Measurements from ENCODE around the gene HPCAL1.
"Not testable (repeated sequence)": the region's sequence is repeated elsewhere in the genome, so short reads cannot be mapped to it uniquely, and the experiment has no call there.

HPCAL1 gene

DNA sequence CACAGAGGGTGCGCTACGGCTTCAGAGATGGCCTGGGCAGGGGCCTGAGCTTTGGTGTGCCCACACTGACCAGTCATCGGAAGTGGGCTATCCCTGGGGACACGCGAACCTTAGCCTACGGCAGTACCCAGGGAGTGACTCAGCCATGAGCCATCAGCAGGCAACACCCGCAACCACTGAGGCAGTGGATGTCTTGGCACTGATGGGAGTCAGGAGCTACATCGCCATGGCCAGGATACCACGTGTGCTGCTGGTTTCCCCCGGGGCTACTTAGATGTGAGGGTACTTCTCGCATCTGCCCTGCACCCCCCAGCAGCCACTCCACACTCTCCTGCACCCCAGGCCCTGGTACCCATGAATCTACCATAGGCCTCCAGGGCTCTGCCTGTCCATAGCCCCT, 12.8 kb upstream of the HPCAL1 start:
- no peak for TF ChIP-seq CTCF (IDR thresholded peaks at IDR 0.05; ENCODE audit: low read depth, low read length)
- no peak overlapping the region for H3K4me3 ChIP-seq (replicated peaks in 1 of 2; ENCODE audit: low read depth in 2 of 2, low read length in 2 of 2)
- DNase-seq (ENCODE audit: low read depth in 2 of 2), result peak; percentile 50 to 87

GRCh38 chr2:10291376-10291775, 11.3 kb upstream of the HPCAL1 start:
- not testable (repeated sequence) for DNase-seq (ENCODE audit: low read depth in 2 of 2); H3K4me3 ChIP-seq (replicated peaks in 1 of 2; ENCODE audit: low read depth in 2 of 2, low read length in 2 of 2)

- no peak for TF ChIP-seq CTCF (IDR thresholded peaks at IDR 0.05; ENCODE audit: low read depth, low read length)
- H3K4me3 ChIP-seq (replicated peaks in 1 of 2; ENCODE audit: low read depth in 2 of 2, low read length in 2 of 2), result no peak overlapping the region
Measured at GRCh38 chr2:10292033-10292432, 10.7 kb upstream of the HPCAL1 start.

DNA sequence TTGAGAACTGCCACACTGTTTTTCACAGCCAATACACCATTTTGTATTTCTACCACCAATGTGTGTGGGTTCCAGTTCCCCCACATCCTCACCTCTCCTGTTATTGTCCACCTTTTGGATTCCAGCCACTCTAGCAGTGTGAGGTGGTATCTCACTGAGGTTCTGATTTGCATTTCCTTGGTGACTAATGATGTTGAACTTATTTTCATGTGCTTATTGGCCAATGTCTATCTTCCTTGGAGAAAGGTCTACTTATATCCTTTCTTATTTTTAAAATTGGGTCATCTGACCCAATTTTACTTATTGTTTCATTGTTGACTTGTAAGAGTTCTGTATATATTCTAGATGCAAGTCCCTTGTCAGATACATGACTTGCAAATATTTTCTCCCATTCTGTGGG, 9.1 kb upstream of the HPCAL1 start:
- H3K4me3 ChIP-seq (replicated peaks in 1 of 2; ENCODE audit: low read depth in 2 of 2, low read length in 2 of 2), result no peak overlapping the region
- TF ChIP-seq CTCF (IDR thresholded peaks at IDR 0.05; ENCODE audit: low read depth, low read length), result no peak
- no peak for DNase-seq (ENCODE audit: low read depth in 2 of 2)

More at GRCh38 chr2:10292033-10292432, 10.7 kb upstream of the HPCAL1 start:
- DNase-seq (ENCODE audit: low read depth in 2 of 2), result no peak

DNA sequence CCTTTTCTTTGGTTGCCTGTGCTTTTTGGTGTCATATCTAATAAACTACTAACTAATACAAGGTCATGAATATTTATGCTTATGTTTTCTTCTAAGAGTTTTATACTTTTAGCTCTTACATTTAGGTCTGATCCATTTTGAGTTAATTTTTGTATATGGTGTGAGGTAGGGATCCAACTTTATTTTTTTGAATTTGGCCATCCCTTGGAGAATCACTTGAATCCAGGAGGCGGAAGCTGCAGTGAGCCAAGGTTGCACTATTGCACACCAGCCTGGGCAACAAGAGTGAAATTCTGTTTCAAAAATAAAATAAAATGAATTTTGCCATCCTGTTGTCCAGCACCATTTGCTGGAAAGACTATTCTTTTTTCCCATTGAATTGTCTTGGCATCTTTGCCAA, 8.6 kb upstream of the HPCAL1 start:
- DNase-seq (ENCODE audit: low read depth in 2 of 2), result no peak
- H3K4me3 ChIP-seq (replicated peaks in 1 of 2; ENCODE audit: low read depth in 2 of 2, low read length in 2 of 2), result no peak overlapping the region
- no peak for TF ChIP-seq CTCF (IDR thresholded peaks at IDR 0.05; ENCODE audit: low read depth, low read length)

- H3K4me3 ChIP-seq (replicated peaks in 1 of 2; ENCODE audit: low read depth in 2 of 2, low read length in 2 of 2), result not testable (repeated sequence)
Measured at GRCh38 chr2:10295649-10296048, 7.1 kb upstream of the HPCAL1 start.

GRCh38 chr2:10296142-10296541, 6.6 kb upstream of the HPCAL1 start:
- no peak overlapping the region for H3K4me3 ChIP-seq (replicated peaks in 1 of 2; ENCODE audit: low read depth in 2 of 2, low read length in 2 of 2)
- TF ChIP-seq CTCF (IDR thresholded peaks at IDR 0.05; ENCODE audit: low read depth, low read length), result no peak
- no peak for DNase-seq (ENCODE audit: low read depth in 2 of 2)

More at GRCh38 chr2:10295649-10296048, 7.1 kb upstream of the HPCAL1 start:
- DNase-seq (ENCODE audit: low read depth in 2 of 2), result not testable (repeated sequence)

GRCh38 chr2:10297191-10297830, 5.4 kb upstream of the HPCAL1 start:
- TF ChIP-seq CTCF (IDR thresholded peaks at IDR 0.05; ENCODE audit: low read depth, low read length), result no peak
- DNase-seq (ENCODE audit: low read depth in 2 of 2), result peak; percentile 23 to 24
- no peak overlapping the region for H3K4me3 ChIP-seq (replicated peaks in 1 of 2; ENCODE audit: low read depth in 2 of 2, low read length in 2 of 2)
